GM19351 (cell line): Measurements from ENCODE around the gene LDLRAD4.
A peak's percentile ranks its signal among the peaks of the same experiment; 100 is the strongest.
"Not testable (repeated sequence)": the region's sequence is repeated elsewhere in the genome, so short reads cannot be mapped to it uniquely, and the experiment has no call there.

ENCODE experiments used
- ATAC-seq: cut with Tn5 transposase; IDR thresholded peaks from one replicate; pipeline ENCODE4 v1.9.1; 2021; ENCODE audit warnings: mild to moderate bottlenecking, moderate library complexity; ENCODE audit not compliant: unreplicated experiment

Gene LDLRAD4

GRCh38 chr18:13476312-13476711 lies 257.8 kb downstream of the LDLRAD4 start:
- ATAC-seq, result not testable (repeated sequence)

DNA sequence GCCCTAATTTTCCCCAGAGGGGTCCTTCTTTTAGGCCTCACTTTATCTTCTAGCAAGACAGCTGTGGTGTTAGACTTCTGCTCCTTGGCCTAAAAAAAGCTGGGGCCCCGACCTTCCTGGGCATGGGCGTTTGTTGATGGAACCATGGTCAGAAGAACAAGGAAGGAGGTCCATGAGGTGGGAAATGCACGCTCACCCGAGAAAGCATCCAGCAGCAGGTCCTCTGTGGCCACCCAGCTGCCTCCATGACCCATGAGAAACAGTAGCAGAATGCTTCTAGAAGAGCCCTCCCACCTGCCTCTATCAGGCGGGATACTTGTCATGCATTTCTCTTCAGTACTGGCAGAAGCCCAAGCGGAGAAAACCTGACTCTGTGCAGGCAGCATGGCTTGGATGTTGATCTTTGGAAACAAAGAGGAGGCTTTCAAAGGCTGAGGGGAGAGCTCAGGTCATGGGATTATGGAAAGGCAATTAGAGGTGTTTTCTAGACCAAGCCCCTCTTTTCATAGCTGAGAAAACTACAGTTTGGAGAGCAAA lies 258.7 kb downstream of the LDLRAD4 start:
- no peak for ATAC-seq

DNA sequence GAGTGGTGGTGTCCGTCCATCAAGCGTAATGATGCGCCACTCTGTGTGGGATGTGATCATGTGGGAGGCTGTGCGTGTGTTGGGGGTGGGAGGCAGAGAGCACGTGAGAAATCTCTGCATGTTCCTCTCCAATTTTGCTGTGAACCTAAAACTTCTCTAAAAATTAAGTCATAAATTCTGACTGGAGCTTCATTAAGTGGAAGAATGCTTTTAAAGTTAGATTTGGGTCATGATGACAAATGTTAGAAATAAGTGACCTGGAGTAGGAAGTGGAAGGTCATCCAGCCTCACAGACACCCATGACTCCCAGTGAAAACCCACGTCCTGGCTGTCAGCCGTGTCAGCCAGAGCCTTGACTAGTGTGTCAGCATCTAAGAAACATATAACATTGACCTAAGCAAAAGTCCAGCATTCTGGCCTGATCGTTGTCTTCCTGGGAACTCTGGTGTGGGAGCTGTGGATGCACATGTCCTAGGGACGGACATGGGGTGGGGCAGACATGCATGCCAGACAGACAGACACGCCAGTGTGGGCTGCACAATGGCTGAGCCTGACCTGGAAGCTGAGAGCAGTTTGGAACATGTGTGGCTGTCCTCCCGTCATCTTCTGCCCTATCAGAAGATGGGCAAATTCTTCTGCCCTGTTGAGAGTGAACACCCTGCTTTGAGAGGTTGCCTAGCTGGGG lies 262.2 kb downstream of the LDLRAD4 start:
- ATAC-seq, result no peak

DNA sequence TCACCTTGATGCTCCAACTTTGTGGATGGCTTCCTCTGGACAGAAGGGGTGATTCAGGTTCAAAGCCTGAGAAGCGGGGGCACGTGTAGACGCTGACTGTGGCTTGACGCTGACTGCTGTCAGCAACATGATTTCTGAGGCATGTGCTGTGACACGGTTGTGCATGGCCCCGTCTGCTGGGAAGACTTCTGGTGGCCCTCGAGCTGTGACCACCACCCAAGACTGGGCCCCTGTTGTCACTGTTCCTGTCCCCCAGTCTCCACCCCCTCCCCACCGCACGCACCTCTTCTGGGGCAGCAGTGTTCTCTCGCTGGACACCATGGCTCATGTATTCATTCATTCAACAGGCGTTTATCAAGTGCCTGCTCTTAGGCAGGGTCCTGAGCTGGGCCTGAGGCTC lies 262.8 kb downstream of the LDLRAD4 start:
- no peak for ATAC-seq

GRCh38 chr18:13481820-13482617 lies 263.5 kb downstream of the LDLRAD4 start:
- peak; percentile 98 for ATAC-seq

- ATAC-seq, result no peak
These were observed 264.0 kb downstream of the LDLRAD4 start for GRCh38 chr18:13482618-13482945.

GRCh38 chr18:13483316-13484270 lies 265.0 kb downstream of the LDLRAD4 start:
- ATAC-seq, result no peak

DNA sequence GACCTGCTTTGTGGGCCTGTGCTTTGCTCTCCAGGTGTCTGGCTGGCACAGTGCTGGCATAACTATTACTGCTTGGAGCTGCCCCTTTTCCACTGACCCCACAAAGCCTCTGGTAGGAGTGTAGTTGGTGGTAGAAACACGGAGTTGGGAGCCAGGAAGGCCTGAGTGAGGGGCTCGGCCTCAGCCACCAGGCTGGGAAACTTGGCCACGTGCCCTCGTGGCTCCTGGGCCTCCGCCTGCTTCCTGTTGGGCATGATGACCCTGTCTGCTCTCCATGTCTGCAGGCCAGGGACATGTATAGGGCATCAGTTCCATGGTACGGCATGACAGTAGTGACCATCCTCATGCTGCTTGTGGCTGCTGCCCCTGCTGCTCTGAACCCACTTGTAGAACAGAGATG lies 266.6 kb downstream of the LDLRAD4 start:
- ATAC-seq, result no peak

DNA sequence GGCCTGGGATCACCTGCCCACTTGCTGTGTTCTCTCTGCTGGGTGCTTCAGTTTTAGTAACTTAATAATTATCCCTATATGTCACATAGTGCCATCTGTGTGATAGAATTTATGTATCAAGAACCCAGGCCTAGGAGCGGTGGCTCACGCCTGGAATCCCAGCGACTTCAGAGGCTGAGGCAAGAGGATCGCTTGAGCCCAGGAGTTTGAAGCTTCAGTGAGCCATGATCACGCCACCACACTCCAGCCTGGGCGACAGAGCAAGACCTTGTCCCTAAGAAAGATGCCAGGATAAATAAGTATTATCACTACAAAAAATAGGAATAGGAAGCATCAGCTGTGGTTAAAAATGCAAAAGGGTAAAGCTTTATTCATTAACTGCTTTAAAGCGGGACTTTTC lies 267.0 kb downstream of the LDLRAD4 start:
- no peak for ATAC-seq

GRCh38 chr18:13486284-13486683 lies 267.7 kb downstream of the LDLRAD4 start:
- no peak for ATAC-seq

DNA sequence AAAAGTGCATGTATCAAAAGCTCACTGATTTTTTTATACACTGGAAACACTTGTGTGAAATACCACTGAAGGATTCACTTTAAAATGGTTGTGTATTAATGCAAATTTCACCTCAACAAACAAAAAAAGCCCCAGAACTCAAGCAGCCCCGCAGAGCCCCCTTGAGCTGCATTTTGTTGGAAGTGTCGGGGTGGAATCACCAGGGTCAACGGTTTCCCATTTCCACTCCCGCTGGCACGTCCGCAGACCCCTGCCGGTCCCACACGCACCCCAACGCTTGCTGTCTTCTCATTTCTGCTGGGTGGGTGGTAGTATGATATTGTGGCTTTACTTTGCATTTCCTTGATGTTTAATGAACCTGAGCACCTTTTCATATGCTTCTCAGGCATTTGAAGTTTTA lies 268.1 kb downstream of the LDLRAD4 start:
- ATAC-seq, result no peak

DNA sequence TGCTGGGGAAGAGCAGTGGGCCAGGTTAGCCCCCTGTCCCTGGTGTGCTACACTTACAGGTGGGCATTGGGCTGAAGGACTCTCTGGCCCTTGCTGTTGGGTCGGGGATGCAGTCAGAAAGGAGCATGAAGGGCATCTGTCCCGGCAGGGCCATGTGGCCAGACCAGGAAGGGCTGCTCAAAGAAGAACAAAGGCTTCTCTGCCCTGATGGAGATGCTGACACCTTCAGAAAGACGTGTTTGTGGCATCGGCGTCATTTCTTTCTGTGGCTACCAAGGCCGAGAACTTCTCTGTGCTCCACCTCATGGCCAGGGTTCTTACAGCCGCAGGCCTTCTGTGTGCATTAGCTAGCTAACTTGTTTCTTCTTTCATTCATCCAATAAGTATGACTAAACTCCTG lies 268.7 kb downstream of the LDLRAD4 start:
- no peak for ATAC-seq

DNA sequence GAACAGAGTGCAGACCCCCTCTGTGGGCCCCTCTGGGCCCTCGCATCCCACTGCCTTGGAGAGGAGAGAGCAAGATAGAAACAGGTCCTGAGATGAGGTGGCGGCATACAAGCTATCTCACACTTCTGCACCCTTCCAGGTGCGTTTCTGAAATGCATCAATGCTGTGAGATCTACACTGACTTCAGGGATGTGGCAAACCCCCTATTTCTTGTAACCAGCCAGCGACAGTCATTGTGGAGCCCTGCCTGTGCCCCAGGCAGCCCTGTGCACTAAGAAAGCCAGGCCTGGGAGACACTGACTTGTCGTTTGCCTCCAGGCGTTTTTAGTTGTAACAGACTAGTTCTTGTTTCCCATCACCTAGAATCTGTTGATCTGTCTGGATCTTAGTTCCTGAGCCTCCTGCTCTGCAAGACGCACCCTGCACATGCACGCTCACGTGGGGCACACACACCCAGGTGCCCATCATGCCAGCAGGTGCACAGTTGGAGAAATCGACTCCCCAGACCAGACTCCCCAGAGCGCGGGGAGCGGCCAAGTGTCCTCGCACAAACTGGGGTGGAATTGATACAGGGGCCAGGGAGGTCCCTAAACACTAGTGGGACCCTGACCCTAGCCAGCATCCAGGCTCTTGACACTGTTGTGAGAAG lies 269.8 kb downstream of the LDLRAD4 start:
- no peak for ATAC-seq

DNA sequence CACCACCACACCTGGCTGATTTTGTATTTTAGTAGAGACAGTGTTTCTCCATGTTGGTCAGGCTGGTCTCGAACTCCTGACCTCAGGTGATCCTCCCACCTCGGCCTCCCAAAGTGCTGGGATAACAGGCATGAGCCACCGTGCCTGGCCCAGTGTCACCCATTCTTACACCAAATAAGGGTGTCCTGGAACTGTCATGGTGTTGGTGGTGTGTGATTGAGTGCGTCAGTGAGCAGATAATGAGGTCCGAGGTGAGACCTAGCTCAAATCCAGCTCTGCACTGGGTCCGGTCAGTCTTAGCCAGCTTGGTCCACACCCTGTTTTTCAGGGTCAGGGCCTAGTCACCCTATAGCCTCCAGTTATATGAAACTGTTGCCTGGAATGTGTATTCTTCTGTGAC lies 270.7 kb downstream of the LDLRAD4 start:
- not testable (repeated sequence) for ATAC-seq

GRCh38 chr18:13491138-13491537 lies 272.6 kb downstream of the LDLRAD4 start:
- ATAC-seq, result no peak

- ATAC-seq, result no peak
These were observed 273.8 kb downstream of the LDLRAD4 start for GRCh38 chr18:13492314-13492713.

- no peak for ATAC-seq
These were observed 274.5 kb downstream of the LDLRAD4 start for GRCh38 chr18:13493079-13493478.

GRCh38 chr18:13493725-13494124 lies 275.2 kb downstream of the LDLRAD4 start:
- ATAC-seq, result no peak

DNA sequence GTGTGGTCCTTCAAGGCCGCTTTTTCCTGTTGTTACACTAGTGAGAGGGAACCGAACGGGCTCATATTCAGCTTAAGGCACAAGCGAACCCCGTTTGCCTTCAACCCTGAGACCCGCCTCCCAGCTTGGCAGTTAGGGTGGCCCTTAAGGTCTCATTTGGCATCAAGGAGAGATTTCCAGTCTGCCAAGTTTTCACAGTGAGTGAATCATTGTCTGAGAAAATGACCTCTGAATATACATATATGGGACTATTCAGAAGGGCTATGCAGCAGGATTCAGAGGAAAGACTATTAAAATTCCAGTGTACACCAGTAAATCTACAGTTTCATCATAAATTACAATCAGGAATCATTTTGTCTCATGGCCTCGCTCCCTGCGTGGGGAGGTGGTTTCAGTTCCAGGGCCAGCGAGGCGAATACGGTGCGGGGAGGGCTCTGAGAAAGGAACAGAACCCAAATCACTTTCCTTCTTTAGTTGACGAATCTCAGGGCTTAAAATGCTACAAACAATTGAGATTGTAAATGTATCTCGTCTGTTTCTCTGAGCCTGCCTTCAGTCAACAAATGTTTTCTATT lies 276.4 kb downstream of the LDLRAD4 start:
- no peak for ATAC-seq

GRCh38 chr18:13495961-13496360 lies 277.4 kb downstream of the LDLRAD4 start:
- no peak for ATAC-seq
